ENCODE results near the gene RYR2. TPM values are rescaled to one million over a fixed set of nuclear protein-coding genes. Genes with fewer than 3 reads are reported as not detected.

Gene RYR2
- total and polyA plus RNA-seq, 9 of the 15 experiments (the other 6 are each of a cell fraction or from before 2014, with no cell fraction given) = 0.03 to 0.42 (median 0.14) TPM

GRCh38 chr1:237029850-237030535, 12.0 kb upstream of the RYR2 start:
- POLR2A ChIA-PET = no interaction called here
- ATAC-seq = no peak
- H2AFZ ChIP-seq (ENCODE audit: low read depth, low read length) = no peak overlapping the region
- H3K27me3 ChIP-seq (ENCODE audit: control insufficient read depth in 2 of 2, insufficient read depth in 2 of 2, low read length in 2 of 2) = no peaks in the 10 kb centered on the region
- no peak overlapping the region for H3K9ac ChIP-seq (ENCODE audit: insufficient read depth in 1 of 2, low read depth in 2 of 2, low read length in 2 of 2)
- FAIRE-seq = no peak
- TF ChIP-seq HCFC1 (IDR thresholded peaks at IDR 0.05; ENCODE audit: low read depth, low read length) (no peak), PTRF (tag; IDR thresholded peaks at IDR 0.05) (no peak), CHD1 (IDR thresholded peaks at IDR 0.05; ENCODE audit: low read length) (no peak), SOX6 (IDR thresholded peaks at IDR 0.05) (no peak), BMI1 (IDR thresholded peaks at IDR 0.05; ENCODE audit: low read length) (no peak)
- TF ChIP-seq, protein P1, sequence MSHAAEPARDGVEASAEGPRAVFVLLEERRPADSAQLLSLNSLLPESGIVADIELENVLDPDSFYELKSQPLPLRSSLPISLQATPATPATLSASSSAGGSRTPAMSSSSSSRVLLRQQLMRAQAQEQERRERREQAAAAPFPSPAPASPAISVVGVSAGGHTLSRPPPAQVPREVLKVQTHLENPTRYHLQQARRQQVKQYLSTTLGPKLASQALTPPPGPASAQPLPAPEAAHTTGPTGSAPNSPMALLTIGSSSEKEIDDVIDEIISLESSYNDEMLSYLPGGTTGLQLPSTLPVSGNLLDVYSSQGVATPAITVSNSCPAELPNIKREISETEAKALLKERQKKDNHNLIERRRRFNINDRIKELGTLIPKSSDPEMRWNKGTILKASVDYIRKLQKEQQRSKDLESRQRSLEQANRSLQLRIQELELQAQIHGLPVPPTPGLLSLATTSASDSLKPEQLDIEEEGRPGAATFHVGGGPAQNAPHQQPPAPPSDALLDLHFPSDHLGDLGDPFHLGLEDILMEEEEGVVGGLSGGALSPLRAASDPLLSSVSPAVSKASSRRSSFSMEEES (CRISPR knock-in tag; IDR thresholded peaks at IDR 0.05) = peak; percentile 56
- no TSS peak for BruUV-seq (replicated peaks)
- H3K79me2 ChIP-seq (ENCODE audit: control insufficient read depth, insufficient read depth, low read length) = no peaks in the 10 kb centered on the region
- no peaks in the 10 kb centered on the region for H4K20me1 ChIP-seq (replicated peaks; ENCODE audit: control insufficient read depth, insufficient read depth, low read length)
- intact Hi-C loops (cut with micrococcal nuclease) = no loop called here
- WGBS (ENCODE audit: insufficient coverage, low coverage, missing lambda C conversion rate) = 2% methylated on average over 9 of the region's 9 CpGs
- H3K36me3 ChIP-seq (ENCODE audit: control insufficient read depth, insufficient read depth, low read length) = no peaks in the 10 kb centered on the region
- no peaks in the 10 kb centered on the region for H3K4me1 ChIP-seq (replicated peaks in 1 of 2; ENCODE audit: control insufficient read depth in 2 of 2, insufficient read depth in 2 of 2, low read length in 2 of 2)
- no peaks in the 10 kb centered on the region for H3K9me1 ChIP-seq (ENCODE audit: control insufficient read depth, insufficient read depth, low read length)
- no peak for DNase-seq (ENCODE audit: extremely low read depth in 1 of 4, low spot score in 3 of 4)
- no peaks in the 10 kb centered on the region for H3K9me3 ChIP-seq (replicated peaks; ENCODE audit: control insufficient read depth, insufficient read depth, low read depth, low read length)
- CTCF ChIA-PET (ENCODE audit: low intra/inter-chr PET ratio) = no interaction called here
- in situ Hi-C loops (cut with MboI) = no loop called here
- H3K4me2 ChIP-seq (ENCODE audit: insufficient read depth, low read length) = no peak overlapping the region
- no peak overlapping the region for H3K4me3 ChIP-seq
- H3K27ac ChIP-seq (ENCODE audit: extremely low read depth, low read depth, low read length) = no peak overlapping the region
